HG03045 (cell line): ENCODE results near the gene NBEA.
"Not testable (repeated sequence)": the region's sequence is repeated elsewhere in the genome, so short reads cannot be mapped to it uniquely, and the experiment has no call there.

Source experiments
- ATAC-seq: cut with Tn5 transposase; IDR thresholded peaks from one replicate; pipeline ENCODE4 v1.9.1; 2021; ENCODE audit warnings: mild to moderate bottlenecking, moderate library complexity; ENCODE audit not compliant: unreplicated experiment

Gene NBEA

DNA sequence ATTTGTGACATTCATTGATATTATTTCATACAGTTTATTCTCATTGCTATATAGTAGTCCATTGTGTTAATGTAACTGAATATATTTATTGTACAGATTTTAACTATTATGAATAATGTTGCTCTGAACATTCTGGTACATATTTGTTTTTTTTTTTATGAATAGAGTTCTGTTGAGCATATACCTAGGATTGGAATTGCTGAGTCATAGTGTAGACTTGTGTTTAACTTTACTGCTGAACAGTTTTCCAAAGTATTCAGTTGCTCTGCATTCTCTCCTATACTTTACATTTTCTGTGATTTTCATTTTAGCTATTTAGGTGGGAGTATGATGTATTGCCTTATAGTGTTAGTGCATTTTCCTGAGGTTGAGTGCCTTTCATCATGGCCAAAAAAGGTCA, 436.9 kb downstream of the NBEA start:
- ATAC-seq, result no peak

DNA sequence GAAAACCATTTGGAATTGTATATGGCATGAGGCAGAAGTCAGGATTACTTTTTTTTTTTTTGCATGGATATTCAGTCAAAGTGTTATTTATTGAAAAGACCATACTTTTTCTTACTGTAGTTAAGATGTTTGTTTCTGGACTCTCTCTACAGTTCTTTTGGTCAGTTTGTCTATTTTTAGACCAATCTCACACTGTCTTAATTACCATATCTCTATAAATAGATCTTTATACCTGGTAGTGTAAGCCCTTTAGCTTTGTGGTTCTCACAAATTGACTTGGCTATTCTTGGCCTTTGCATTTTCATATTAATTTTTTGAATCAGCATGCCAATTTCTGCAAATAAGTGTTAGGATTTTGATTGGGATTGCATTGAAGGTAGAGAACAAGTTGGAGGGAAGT, 437.6 kb downstream of the NBEA start:
- ATAC-seq, result no peak

DNA sequence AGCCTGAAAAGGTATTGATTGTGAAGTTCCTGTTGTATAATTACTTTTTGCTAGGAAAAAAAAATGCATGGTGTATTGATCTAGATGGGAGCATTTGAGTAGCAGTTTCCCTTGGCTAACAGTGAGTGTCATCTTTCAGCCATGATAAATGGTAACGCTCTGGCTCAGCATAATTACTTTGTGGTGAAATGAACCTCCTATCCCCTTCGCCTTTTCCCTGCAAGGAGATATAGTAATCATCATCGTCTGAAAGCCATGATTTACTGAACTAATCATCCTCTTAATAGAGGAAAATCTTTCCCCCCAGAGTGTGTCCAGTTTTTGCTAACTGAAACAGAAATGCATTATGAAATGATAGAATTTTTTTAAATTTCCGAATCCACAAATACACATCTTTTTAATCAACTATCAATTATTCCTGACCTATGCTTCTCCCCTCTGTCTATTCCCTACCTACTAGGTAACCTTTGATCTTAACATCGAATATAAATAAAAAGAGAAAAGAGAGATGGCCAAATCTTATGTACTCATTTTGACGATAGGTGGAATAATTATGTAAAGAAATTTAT, 445.7 kb downstream of the NBEA start:
- ATAC-seq, result no peak

DNA sequence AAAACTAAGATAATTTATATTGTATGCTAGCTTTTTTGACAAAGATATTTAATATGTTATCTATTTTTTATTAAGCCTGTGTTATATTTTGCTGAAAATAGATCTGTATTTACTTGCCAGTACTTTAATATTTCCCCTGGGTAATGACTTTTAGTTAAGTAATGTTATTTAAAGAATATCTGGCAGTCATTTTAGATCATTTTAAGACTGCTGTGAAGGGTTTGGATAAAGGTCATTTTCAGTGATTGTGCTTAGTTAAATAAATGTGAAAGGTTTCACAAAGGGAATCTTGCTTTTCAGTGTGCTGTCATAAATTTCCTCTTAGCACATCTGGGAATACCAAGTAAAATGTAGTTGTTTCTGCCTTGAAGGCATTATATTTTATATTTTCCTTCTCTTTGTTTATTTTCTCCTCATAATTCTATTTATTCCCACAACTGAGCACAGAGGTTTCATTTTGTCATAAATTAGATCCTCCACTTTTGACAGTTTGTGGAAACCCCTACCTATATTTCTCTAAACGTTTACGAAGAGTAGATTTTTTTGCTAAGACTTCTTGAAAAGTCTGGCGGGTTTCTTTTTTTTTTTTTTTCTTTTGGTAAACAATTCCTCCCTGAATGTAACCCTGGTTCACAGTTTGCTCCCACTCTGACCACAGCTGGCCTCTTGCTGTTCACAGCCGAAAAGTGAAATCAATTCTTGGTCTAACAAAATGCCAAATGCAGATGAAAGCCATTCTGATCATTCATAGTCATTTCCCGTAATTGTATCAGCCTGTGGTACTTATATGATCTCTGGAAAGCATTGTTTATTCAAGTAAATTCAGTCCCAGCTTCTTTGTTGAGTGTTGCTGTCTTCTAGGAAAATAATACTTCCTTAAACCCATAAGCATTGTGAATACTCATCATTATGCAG, 446.6 kb downstream of the NBEA start:
- ATAC-seq, result no peak

DNA sequence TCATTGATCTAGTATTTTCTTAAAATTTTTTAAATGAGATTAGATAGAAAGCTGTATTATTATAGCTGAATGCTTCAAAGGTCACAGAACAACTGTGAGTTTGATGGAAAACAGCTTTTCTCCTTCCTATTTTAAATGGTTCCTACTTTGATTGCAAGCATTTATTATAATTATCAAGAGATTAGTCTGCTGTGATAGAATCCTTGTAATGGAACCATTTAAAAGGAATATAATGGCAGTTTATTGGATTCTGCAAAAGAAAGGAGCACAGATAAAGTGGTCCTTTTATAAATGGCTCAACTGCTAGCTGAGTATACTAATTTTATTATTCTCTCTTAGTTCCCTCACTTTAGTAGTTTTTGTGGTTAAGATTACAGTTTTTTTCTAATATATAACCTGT, 447.5 kb downstream of the NBEA start:
- ATAC-seq, result no peak

DNA sequence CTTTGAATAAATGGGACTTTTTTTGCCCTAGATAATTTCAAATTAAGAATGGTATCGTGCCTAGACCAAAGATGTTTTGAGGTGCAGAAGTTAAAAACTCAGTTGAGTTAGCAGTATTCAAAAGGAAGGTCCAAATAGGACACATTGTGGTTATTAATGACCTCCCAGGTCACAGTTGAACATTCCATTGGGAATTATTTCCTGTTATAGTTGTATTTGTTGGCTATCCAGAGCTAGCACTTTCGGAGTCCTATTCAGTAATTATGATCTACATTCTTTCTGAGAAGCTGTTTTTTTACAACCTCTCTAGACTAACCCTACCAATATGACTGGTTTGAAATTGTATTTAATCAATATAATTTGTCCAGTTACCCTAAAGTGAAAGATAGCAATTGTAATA, 450.7 kb downstream of the NBEA start:
- ATAC-seq, result no peak

DNA sequence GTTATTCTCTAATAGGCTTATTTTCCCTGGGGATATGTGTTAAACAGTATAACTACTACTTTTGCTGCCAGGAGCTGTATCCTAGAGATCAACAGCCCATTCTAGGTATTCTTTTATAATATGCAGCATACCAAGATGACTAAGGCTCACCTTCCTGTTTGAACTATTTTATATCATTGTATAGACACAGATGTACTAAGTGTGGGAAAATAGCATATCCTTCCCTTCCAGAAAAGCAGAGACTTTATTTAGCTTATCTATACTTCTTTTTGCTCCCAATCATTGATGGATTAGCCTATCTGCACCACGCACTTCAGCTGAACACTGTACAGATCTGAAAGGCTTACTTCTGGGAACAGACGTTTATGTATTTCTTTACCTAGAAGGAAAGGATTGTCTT, 451.8 kb downstream of the NBEA start:
- ATAC-seq, result no peak

DNA sequence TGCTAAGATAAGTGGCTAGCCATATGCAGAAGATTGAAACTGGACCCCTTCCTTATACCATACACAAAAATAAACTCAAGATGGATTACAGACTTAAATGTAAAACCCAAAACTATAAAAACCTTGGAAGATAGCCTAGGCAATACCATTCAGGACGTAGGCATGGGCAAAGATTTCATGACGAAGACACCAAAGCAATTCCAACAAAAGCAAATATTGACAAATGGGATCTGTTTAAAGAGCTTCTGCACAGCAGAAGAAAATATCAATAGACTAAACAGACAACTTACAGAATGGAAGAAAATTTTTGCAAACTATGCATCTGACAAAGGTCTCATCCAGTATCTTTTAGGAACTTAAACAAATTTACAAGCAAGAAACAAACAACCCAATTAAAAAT, 466.2 kb downstream of the NBEA start:
- ATAC-seq, result not testable (repeated sequence)

DNA sequence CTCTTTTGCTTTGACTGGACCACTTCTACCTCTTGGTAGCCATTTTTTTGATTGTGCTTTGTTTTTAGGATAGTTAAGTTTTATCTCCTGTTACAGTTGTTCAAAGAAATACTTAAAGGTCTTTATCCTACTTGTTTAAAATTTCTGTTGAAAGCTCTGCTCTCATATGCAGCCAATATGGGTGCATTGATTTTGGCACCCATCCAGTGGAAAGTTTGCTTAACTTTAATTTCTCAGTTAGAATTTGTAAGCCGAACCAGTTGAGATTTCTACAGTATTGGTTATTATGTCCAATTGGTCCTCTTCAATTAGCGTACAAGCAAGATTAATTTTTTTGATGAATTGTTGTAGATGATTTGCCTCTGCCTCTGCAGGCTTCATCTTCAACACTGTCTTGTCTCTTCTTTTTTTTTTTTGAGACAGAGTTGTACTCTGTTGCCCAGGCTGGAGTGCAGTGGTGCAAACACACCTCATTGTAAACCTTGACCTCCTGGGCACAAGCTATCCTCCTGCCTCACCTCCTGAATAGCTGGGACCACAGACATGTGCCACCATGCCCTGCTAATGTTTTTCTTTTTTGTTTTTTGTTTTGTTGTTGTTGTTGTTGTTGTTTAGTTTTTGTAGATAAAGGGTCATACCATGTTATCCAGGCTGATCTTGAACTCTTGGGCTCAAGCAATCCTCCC, 469.1 kb downstream of the NBEA start:
- no peak for ATAC-seq

DNA sequence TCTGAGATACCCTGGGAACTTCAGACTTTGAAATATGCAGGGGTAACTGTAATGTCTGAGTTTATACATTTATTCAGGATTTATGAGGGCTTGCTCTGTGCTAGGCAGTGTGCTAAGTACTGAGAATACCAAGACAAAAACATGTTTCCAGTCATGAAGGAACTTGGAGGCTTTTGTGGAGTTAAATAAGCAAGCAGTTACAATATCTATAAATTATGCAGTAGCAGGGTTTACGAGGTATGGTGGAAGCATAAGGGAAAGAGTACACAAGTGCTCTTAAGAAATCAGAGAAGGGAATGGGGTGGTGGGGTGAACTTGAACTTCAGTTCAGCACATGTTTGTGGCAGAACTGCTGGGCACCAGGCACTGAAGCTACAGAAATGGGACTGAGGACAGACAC, 506.4 kb downstream of the NBEA start:
- ATAC-seq, result no peak

DNA sequence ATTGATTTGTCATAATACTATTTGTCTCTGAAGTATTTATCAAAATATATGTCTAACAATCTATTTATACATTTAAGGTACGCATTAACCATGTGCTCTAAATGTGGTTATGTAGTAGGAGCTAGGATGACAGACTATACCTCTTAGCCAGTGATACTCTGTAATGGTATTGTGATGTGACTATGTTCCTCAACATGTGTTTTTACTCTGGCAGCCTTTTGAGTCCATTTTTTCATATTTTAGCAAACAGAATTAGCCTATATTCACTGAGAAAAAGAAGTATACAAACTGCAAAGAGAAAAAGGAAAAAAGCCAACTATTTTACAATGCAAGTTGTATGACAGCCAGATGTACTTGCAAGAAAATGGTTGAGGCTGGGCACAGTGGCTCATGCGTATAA, 507.8 kb downstream of the NBEA start:
- no peak for ATAC-seq

DNA sequence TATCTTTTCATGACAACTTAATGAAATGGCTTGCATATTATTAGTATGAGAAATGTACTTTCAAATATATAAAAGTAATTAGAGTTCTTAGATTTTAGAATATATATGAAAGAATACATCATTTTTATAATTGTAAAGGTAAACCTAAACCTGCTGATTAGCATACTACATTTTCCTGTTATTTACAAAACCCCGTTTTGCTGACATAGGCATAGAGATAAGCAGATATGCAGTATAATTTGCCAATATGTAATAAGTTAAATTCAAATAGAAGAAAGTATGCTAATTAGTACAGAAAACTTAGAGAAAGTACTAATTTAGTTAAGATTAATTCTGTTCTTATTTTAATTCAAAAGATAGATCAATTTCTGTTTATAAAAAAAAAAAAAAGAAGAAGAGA, 513.0 kb downstream of the NBEA start:
- no peak for ATAC-seq

DNA sequence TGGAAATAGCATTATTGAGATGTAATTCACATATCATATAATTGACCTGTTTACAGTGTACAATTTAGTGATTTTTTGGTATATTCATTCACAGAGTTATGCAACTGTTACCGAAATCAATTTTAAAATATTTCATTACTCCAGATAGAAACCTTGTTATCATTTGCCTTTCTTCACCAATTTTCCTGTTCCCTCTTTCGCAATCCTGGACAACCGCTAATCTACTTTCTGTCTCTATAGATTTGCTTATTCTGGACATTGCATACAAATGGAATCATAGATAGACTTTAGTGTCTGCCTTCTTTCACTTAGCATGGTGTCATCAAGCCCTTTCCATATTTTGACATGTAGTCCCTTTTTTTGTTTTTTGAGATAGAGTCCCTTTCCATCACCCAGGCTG, 515.2 kb downstream of the NBEA start:
- no peak for ATAC-seq

DNA sequence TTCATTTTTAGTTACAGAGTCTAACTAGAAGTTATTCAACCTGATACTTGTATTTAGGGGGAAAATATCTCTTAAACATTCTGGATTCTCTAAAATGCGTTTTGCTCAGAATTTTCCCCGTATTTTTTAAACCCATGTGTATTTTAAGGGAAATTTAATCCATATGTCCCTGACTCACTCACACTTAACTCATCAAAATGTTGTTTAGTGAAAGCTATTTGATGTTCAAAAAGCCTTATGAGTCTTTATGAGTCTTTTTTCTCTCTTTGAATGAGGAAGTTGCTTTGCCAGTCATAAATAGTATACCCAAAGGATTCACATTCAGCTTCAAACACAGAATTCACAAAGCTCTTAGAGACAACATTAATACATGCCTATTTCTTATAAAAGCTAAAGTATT, 518.0 kb downstream of the NBEA start:
- ATAC-seq, result no peak

DNA sequence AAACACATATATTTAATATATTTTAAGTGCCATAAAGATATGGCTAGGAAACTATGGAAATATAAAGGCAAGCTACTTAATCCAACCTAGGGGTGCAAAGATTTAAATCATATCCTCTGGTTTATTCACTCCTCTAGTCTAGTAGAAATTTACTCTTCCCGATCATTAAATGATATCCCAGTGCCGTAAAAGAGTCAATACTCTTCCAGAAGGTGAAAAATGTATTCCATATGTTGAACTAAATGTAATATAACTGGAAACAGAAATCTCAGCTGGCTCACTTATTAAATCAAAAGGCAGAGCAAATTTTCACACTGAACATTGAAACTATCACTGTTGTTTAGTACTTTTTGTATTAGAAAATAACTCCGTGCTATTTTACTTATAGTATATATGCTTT, 523.3 kb downstream of the NBEA start:
- ATAC-seq, result no peak

DNA sequence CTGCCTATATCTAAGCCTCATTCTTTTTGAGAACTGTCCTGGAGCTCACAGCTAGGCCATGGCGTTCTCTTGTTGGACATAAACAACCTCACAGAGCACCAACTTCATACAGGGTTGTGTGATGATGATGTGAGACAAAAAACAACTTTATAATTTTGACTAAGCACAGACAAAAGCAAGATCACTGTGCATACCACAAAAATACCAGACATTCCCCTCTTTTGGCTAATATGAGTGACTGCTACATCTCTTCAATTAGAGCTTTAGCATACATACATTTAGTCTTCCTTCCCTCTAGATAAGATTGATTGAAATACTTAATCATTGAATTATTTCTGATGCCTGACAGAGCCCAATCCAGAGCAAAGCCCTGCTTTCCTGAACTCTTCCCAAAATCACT, 526.1 kb downstream of the NBEA start:
- ATAC-seq, result no peak

DNA sequence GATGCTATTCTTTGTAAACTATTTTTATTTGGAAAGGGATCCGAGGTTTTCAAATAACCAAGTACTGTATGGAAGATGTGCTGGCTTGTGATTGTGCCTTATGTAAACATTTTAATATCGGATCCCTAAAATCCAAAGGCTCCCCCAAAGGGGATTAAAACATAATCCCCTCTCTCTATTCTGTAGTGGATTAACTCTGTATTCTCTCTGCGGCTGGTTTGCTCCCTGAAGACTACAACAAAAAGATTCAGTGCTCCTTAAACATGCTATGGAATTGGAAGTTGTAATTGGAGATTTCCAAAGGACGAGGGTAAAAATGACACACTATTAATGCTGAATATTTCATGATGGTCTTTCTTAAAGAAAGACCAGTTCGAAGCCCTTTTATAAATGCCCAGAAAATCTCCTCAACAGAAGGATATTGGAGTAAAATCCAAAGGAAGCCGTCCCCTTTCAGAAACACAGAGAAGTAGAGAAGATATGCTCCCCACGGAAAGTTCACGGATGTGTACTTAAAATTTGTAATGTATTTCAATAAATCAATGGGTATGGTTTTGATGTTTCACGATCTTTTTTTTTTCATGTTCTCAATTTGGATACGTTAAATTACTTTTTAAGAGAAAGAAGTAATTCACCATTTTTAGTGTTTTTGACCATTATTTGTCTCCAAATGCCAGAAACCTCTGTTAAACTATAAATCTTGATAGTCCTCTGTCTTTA, 527.9 kb downstream of the NBEA start:
- no peak for ATAC-seq

DNA sequence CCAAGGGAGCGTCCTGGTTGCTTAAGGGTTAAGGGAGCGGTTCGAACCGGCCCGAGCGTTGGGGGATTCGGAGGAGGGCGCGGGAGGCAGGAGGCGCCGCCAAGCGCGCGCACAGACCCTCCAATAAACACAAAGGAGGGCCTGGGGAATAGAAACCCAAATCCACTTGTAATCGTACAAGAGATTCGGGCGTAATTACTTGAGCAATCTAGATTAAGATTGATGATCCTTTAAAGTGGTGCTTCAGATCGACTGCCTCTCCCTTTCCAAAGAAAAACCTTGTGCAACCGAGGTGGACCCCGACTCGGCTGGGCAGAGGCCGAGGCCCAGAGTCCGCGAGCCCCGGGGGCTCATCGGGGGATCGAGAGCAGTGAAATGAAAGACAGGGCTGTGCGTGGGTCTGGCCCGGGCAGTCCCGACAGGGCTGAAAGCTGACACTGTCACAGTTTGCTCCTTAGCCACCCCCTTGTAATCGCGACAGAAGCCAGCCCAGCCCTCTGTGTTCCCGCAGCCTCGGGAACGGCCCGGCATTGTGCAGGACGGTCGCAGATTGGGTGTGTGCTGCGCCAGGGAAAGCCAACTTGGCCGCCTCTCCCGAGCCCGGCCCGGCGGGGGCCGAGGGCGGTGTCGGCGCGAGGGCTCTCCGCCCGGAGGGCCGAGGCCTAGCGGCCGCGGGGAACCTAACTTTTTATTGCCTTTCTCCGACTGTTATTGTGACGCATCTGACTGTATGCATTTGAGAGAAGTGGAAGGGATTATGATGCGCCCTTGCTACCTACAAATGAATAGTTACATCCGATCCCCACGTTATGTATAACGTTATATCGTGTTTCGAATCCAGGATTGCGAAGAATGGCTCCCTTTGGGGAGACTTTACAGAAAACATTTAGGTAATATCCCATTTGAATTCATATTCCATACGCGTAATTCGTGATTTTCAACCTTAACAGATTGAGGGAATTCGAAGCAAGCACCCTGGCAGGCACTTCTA, 528.9 kb downstream of the NBEA start:
- no peak for ATAC-seq

DNA sequence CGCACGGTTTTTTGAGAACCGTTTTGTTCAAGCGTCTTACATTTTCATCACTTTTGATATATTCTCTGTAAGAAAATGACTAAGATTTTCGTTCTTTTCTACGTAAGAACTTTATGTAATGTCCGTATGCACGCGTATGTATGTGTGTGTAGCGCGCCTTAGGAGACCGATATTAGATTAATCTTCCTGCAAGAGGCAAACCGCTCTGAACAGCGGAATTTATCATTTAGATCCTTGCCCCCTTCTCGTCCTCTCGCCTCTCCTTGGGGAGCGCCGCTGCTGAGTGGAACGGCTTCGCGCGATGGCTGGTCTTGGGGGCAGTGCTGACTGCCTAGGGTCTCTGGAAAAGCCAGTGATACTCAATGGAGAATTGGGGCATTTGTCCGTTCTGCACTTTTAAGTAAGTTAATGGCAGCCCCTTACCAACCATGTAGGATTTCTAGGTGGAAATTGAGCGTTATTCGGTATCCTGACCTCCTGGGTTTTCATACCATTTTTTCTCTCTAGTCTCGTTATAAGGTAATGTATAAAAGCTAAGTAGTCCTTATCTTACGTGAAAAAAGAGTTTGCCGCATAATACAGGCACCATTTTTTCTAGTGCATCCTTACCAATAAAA, 529.7 kb downstream of the NBEA start:
- no peak for ATAC-seq
